ENCODE measurements around the gene SUMO3.

DNA sequence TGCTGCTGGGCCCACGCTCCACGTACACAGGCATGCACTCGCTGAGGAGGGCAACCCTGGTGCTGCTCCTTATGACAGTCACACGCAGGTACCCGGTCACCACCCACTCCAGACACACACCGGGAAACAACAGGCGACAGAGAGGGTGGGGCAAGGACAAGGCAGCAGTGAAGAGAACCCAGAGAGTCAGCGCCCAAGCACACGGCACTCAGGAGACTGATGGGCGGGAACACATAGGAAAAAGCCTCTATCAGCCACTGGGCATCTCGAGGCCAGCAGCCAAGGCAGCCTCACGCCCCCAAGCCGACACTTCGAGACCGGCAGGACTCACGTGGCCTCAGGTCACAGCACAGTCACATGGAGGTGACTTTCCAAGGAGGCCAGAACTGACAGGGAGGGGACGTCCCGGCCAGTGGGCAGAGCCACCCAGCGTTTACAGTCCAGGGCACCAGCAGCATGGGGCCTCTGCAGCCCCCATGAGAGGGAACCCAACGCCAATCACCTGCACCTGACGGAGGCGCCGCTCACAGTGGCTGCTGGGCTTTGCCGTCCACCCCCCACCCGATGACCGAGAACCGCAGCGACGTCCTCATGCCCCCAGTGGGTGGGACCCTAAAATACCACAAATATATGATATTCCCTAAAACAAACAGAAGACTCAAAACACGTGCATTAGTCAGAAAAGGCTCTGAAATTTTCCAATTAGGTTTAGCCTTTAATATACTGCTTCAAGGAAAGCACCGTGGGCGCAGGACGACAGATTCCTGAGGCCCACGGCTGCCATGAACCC, 35.9 kb upstream of the SUMO3 start:
- TF ChIP-seq POLR2AphosphoS5 (IDR thresholded peaks at IDR 0.05) (no peak), POLR2A (IDR thresholded peaks at IDR 0.05) (no peak), EP300 (IDR thresholded peaks at IDR 0.05) (no peak)
- TF ChIP-seq, protein P1, sequence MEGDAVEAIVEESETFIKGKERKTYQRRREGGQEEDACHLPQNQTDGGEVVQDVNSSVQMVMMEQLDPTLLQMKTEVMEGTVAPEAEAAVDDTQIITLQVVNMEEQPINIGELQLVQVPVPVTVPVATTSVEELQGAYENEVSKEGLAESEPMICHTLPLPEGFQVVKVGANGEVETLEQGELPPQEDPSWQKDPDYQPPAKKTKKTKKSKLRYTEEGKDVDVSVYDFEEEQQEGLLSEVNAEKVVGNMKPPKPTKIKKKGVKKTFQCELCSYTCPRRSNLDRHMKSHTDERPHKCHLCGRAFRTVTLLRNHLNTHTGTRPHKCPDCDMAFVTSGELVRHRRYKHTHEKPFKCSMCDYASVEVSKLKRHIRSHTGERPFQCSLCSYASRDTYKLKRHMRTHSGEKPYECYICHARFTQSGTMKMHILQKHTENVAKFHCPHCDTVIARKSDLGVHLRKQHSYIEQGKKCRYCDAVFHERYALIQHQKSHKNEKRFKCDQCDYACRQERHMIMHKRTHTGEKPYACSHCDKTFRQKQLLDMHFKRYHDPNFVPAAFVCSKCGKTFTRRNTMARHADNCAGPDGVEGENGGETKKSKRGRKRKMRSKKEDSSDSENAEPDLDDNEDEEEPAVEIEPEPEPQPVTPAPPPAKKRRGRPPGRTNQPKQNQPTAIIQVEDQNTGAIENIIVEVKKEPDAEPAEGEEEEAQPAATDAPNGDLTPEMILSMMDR (IDR thresholded peaks at IDR 0.05): no peak

All from suprapubic skin (tissue), 4 donors.